Ovary (tissue), 3 donors: Measurements from ENCODE around the gene GSTO2.

Source experiments
- EP300 ChIP-seq: sonication (generic); formaldehyde crosslinking; IDR thresholded peaks from one replicate; pipeline ENCODE4 v1.6.1; 2017; ENCODE audit warnings: antibody characterized with exemption
- POLR2A ChIP-seq: fragments of 450-650 bp; IDR thresholded peaks from one replicate; pipeline ENCODE4 v1.6.1; 2017; ENCODE audit warnings: antibody characterized with exemption, mild to moderate bottlenecking, moderate library complexity
- TF ChIP-seq, protein P1 (sequence below), 3 donors: fragments of 450-650 bp in 2 of 3; fragments of 200-600 bp in 1 of 3; IDR thresholded peaks; one replicate each; pipeline versions ENCODE4 v1.5.1 to v1.8.0; 2016 to 2022; ENCODE audit warnings: antibody characterized with exemption in 3 of 3, mild to moderate bottlenecking in 1 of 3
- donor health status: DM: no; HTN: no; CAD: no.

DNA sequence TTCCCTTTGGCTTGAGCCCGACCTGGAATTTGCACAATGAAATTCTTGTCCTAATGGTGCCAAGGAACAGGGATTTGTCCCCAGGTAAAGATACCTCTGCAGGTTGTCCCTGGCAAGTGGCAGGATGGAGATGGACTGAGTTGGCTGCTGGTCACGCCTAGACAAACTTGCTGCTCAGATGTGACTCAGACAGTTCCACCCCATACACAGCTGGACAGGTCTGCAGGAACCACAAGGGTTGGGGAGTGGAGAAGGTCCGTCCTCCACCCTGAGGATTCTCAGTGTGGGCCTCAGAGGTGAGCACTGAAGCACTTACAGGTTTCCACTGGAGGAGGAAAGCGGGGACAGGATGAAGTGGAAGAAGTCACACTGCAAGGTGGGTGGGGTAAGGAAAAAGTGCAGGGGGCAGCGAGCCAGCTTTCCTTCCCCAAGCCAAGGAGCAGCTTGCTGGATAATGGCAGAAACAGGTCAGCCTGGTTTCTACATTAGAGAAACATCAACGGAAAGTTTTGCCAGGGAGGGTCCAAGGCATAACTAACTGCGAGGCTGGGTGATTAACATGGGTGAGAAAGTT lies 48.8 kb downstream of the GSTO2 start:
- TF ChIP-seq, protein P1, sequence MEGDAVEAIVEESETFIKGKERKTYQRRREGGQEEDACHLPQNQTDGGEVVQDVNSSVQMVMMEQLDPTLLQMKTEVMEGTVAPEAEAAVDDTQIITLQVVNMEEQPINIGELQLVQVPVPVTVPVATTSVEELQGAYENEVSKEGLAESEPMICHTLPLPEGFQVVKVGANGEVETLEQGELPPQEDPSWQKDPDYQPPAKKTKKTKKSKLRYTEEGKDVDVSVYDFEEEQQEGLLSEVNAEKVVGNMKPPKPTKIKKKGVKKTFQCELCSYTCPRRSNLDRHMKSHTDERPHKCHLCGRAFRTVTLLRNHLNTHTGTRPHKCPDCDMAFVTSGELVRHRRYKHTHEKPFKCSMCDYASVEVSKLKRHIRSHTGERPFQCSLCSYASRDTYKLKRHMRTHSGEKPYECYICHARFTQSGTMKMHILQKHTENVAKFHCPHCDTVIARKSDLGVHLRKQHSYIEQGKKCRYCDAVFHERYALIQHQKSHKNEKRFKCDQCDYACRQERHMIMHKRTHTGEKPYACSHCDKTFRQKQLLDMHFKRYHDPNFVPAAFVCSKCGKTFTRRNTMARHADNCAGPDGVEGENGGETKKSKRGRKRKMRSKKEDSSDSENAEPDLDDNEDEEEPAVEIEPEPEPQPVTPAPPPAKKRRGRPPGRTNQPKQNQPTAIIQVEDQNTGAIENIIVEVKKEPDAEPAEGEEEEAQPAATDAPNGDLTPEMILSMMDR (IDR thresholded peaks at IDR 0.05), result no peak
- TF ChIP-seq POLR2A, result no peak
- no peak for TF ChIP-seq EP300
